ENCODE results near the gene DENND4A. TPM values are rescaled to one million over a fixed set of nuclear protein-coding genes. Genes with fewer than 3 reads are reported as not detected.

The DENND4A gene
- total RNA-seq, 3 donors from 2014 or later = 25.3 to 59.0 (median 48.2) TPM

GRCh38 chr15:65757256-65757655, 34.8 kb downstream of the DENND4A start:
- no peak for DNase-seq (ENCODE audit: low spot score in 2 of 2)
- intact Hi-C loops (cut with DNase I; ENCODE audit: low total_unique reads) = no loop called here
- Histone ChIP-seq H3K27ac (no peak overlapping the region), H3K4me3 (no peak overlapping the region), H3K27me3 (no peaks in the 10 kb centered on the region), H3K9me3 (no peaks in the 10 kb centered on the region), H3K36me3 (no peaks in the 10 kb centered on the region), H3K4me1 (no peaks in the 10 kb centered on the region)
- TF ChIP-seq CTCF (IDR thresholded peaks at IDR 0.05) (no peak), POLR2AphosphoS5 (IDR thresholded peaks at IDR 0.05) (no peak), POLR2A (IDR thresholded peaks at IDR 0.05) (no peak)

- no peak overlapping the region for H3K4me3 ChIP-seq
- no peak overlapping the region for H3K27ac ChIP-seq
- TF ChIP-seq CTCF (IDR thresholded peaks at IDR 0.05) (no peak), POLR2A (IDR thresholded peaks at IDR 0.05) (no peak), POLR2AphosphoS5 (IDR thresholded peaks at IDR 0.05) (no peak)
- intact Hi-C loops (cut with DNase I; ENCODE audit: low total_unique reads) = no loop called here
- H3K4me1 ChIP-seq = no peaks in the 10 kb centered on the region
- H3K36me3 ChIP-seq = no peaks in the 10 kb centered on the region
- no peaks in the 10 kb centered on the region for H3K27me3 ChIP-seq
- H3K9me3 ChIP-seq = no peaks in the 10 kb centered on the region
- no peak for DNase-seq (ENCODE audit: low spot score in 2 of 2)
These were observed 39.9 kb downstream of the DENND4A start for GRCh38 chr15:65752151-65752700.

GRCh38 chr15:65751431-65751830, 40.7 kb downstream of the DENND4A start:
- Histone ChIP-seq H3K27ac (no peak overlapping the region), H3K36me3 (no peaks in the 10 kb centered on the region), H3K9me3 (no peaks in the 10 kb centered on the region), H3K27me3 (no peaks in the 10 kb centered on the region), H3K4me1 (no peaks in the 10 kb centered on the region), H3K4me3 (no peak overlapping the region)
- intact Hi-C loops (cut with DNase I; ENCODE audit: low total_unique reads) = no loop called here
- no peak for DNase-seq (ENCODE audit: low spot score in 2 of 2)
- TF ChIP-seq POLR2AphosphoS5 (IDR thresholded peaks at IDR 0.05) (no peak), POLR2A (IDR thresholded peaks at IDR 0.05) (no peak), CTCF (IDR thresholded peaks at IDR 0.05) (no peak)

GRCh38 chr15:65747265-65747664, 44.8 kb downstream of the DENND4A start:
- Histone ChIP-seq H3K4me1 (no peaks in the 10 kb centered on the region), H3K36me3 (no peaks in the 10 kb centered on the region), H3K27ac (no peak overlapping the region), H3K27me3 (no peaks in the 10 kb centered on the region), H3K4me3 (no peak overlapping the region), H3K9me3 (no peaks in the 10 kb centered on the region)
- intact Hi-C loops (cut with DNase I; ENCODE audit: low total_unique reads) = no loop called here
- no peak for TF ChIP-seq POLR2AphosphoS5 (IDR thresholded peaks at IDR 0.05)
- TF ChIP-seq CTCF (IDR thresholded peaks at IDR 0.05) = no peak
- TF ChIP-seq POLR2A (IDR thresholded peaks at IDR 0.05) = no peak
- DNase-seq (ENCODE audit: low spot score in 2 of 2) = no peak

GRCh38 chr15:65743637-65744252, 48.3 kb downstream of the DENND4A start:
- no peaks in the 10 kb centered on the region for H3K9me3 ChIP-seq
- H3K4me1 ChIP-seq = no peaks in the 10 kb centered on the region
- no peaks in the 10 kb centered on the region for H3K27me3 ChIP-seq
- DNase-seq (ENCODE audit: low spot score in 2 of 2) = no peak
- H3K4me3 ChIP-seq = no peak overlapping the region
- no peak overlapping the region for H3K27ac ChIP-seq
- intact Hi-C loops (cut with DNase I; ENCODE audit: low total_unique reads) = no loop called here
- H3K36me3 ChIP-seq = no peaks in the 10 kb centered on the region
- TF ChIP-seq CTCF (IDR thresholded peaks at IDR 0.05) = no peak
- no peak for TF ChIP-seq POLR2AphosphoS5 (IDR thresholded peaks at IDR 0.05)
- no peak for TF ChIP-seq POLR2A (IDR thresholded peaks at IDR 0.05)
